GM23338 (cell line): ENCODE data around the gene CUEDC1. TPM values are rescaled to one million over a fixed set of nuclear protein-coding genes. Genes with fewer than 3 reads are reported as not detected.

Experiments
- ATAC-seq: fragments of 200-7000 bp; cut with Tn5 transposase; 3 replicates; pipeline ENCODE4 v1.9.1; 2020
- DNase-seq: peaks from one replicate; pipeline ENCODE4 v3.0.0-alpha.2; 2015; ENCODE audit warnings: low spot score
- H2AFZ ChIP-seq: fragments of 200-600 bp; sonication (generic); 2 replicates; pipeline ENCODE4 v1.8.0; 2016; ENCODE audit warnings: antibody characterized with exemption, mild to moderate bottlenecking, moderate library complexity
- H3F3A ChIP-seq: fragments of 200-600 bp; sonication (generic); replicated peaks from 2 replicates; pipeline ENCODE4 v1.8.0; 2017; ENCODE audit warnings: antibody characterized with exemption, mixed run types, low read depth
- H3K27ac ChIP-seq: fragments of 200-600 bp; sonication (generic); 2 replicates; pipeline ENCODE4 v1.6.1; 2016; ENCODE audit warnings: low read depth
- H3K27me3 ChIP-seq: fragments of 200-600 bp; sonication (generic); 2 replicates; pipeline ENCODE4 v1.8.0; 2016; ENCODE audit warnings: mild to moderate bottlenecking, mixed run types, moderate library complexity; ENCODE audit not compliant: insufficient read depth
- H3K36me3 ChIP-seq: fragments of 200-600 bp; sonication (generic); 2 replicates; pipeline ENCODE4 v1.8.0; 2016; ENCODE audit warnings: mild to moderate bottlenecking; ENCODE audit not compliant: insufficient read depth
- H3K4me1 ChIP-seq: fragments of 200-600 bp; sonication (generic); 2 replicates; pipeline ENCODE4 v1.8.0; 2016; ENCODE audit warnings: mild to moderate bottlenecking, moderate library complexity; ENCODE audit not compliant: insufficient read depth
- H3K4me2 ChIP-seq: fragments of 200-600 bp; sonication (generic); 2 replicates; pipeline ENCODE4 v1.7.1; 2017; ENCODE audit warnings: mixed run types
- H3K4me3 ChIP-seq: fragments of 200-600 bp; sonication (generic); 2 replicates; pipeline ENCODE4 v1.6.1; 2016; ENCODE audit warnings: mixed run types
- H3K79me2 ChIP-seq: fragments of 200-600 bp; sonication (generic); replicated peaks from 2 replicates; pipeline ENCODE4 v1.8.0; 2017; ENCODE audit warnings: mild to moderate bottlenecking; ENCODE audit not compliant: insufficient read depth
- H3K9me2 ChIP-seq: fragments of 200-600 bp; sonication (generic); 2 replicates; pipeline ENCODE4 v1.8.0; 2017; ENCODE audit not compliant: insufficient read depth
- H4K20me1 ChIP-seq: fragments of 200-600 bp; sonication (generic); replicated peaks from 2 replicates; pipeline ENCODE4 v1.8.0; 2017; ENCODE audit warnings: mild to moderate bottlenecking; ENCODE audit not compliant: insufficient read depth
- H3K27ac Mint-ChIP-seq: 2 replicates; pipeline ENCODE4 v1.8.0; 2020; ENCODE audit warnings: inconsistent platforms, mild to moderate bottlenecking, moderate library complexity, mixed read lengths
- H3K27me3 Mint-ChIP-seq: 3 replicates; pipeline ENCODE4 v1.8.0; 2022; ENCODE audit warnings: low read depth, mild to moderate bottlenecking, moderate library complexity, mixed read lengths, inconsistent platforms; ENCODE audit not compliant: insufficient read depth, poor library complexity
- H3K36me3 Mint-ChIP-seq: 3 replicates; pipeline ENCODE4 v1.8.0; 2021; ENCODE audit warnings: low read depth, mild to moderate bottlenecking, inconsistent platforms, moderate library complexity, mixed read lengths
- H3K4me1 Mint-ChIP-seq: 3 replicates; pipeline ENCODE4 v1.8.0; 2020; ENCODE audit warnings: mild to moderate bottlenecking, inconsistent platforms, mixed read lengths
- H3K4me3 Mint-ChIP-seq: 3 replicates; pipeline ENCODE4 v1.8.0; 2021; ENCODE audit warnings: moderate library complexity, mild to moderate bottlenecking, inconsistent platforms, mixed read lengths
- H3K9me3 Mint-ChIP-seq: 3 replicates; pipeline ENCODE4 v1.8.0; 2020; ENCODE audit warnings: moderate library complexity, mild to moderate bottlenecking, inconsistent platforms, mixed read lengths
- EZH2 ChIP-seq: fragments of 200-600 bp; sonication (generic); IDR thresholded peaks from one replicate; pipeline ENCODE4 v1.8.0; 2017; ENCODE audit warnings: antibody characterized with exemption, mild to moderate bottlenecking, low read depth; ENCODE audit not compliant: unreplicated experiment
- POLR2AphosphoS5 ChIP-seq: IDR thresholded peaks from 2 replicates; pipeline ENCODE4 v1.6.1; 2016; ENCODE audit warnings: antibody characterized with exemption, low read depth
- polyA plus RNA-seq: library from polyadenylated mRNA; unstranded; fragments of >200 nt; fragmentation: Nextera tagmentation; extraction: Ambion mirVana; gene quantifications from 2 replicates; pipeline ENCODE4 v1.2.1, GENCODE V29; 2016
- total RNA-seq: library from RNA; depleted of rRNA; stranded (reverse); fragments of >200 nt; shearing (Covaris generic); gene quantifications from 2 replicates; pipeline ENCODE4 v1.2.3, GENCODE V29; 2014
- TF ChIP-seq, protein P1 (sequence below), 2 experiments: fragments of 200-600 bp in 1 of 2; sonication (generic) in 1 of 2; conservative IDR thresholded peaks; 2 replicates each; pipeline versions ENCODE4 v1.5.1 to v1.6.1; 2016 to 2017; ENCODE audit warnings: antibody characterized with exemption in 2 of 2, low read depth in 2 of 2, mild to moderate bottlenecking in 2 of 2, moderate library complexity in 1 of 2
- TF ChIP-seq, protein P2 (sequence below): IDR thresholded peaks from one replicate; pipeline ENCODE4 v1.6.1; 2018; ENCODE audit warnings: antibody characterized with exemption; ENCODE audit not compliant: unreplicated experiment

Gene CUEDC1
- total and polyA plus RNA-seq, 2 experiments from 2014 or later = 3.0 to 7.7 TPM

DNA sequence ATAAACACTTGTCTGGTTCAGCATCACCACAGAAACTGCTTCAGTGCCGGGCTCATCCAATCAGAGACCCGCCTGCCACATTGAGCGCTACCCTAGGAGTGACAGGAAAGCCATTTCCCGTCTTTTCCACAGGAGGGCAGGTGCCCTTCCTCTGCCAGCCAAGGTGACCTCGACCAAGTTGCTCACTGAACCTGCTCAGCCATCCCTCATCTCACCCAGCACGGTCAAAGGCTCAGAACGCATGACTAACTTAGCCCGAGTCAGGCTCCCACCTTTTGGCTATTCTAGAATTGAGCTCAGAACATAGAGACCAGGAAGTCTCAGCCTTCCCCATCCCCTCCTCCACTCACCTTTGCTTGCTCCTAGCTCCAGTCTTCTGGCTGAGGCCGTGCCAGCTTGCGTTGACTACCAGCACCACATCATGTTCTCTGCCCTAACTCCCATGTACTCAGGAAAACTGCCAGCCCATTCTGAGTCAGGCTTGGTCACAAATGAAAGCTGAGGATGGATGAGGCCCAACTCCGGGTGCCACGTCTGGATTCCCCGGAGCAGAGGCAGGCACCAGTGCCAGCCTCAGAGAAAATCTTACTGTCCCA is 121.0 kb downstream of the CUEDC1 start:
- H3K4me3 Mint-ChIP-seq = no peak overlapping the region; the same call in 2 of the 3 replicates
- H3K4me1 ChIP-seq = peaks cover 15% of the 10 kb centered on the region

DNA sequence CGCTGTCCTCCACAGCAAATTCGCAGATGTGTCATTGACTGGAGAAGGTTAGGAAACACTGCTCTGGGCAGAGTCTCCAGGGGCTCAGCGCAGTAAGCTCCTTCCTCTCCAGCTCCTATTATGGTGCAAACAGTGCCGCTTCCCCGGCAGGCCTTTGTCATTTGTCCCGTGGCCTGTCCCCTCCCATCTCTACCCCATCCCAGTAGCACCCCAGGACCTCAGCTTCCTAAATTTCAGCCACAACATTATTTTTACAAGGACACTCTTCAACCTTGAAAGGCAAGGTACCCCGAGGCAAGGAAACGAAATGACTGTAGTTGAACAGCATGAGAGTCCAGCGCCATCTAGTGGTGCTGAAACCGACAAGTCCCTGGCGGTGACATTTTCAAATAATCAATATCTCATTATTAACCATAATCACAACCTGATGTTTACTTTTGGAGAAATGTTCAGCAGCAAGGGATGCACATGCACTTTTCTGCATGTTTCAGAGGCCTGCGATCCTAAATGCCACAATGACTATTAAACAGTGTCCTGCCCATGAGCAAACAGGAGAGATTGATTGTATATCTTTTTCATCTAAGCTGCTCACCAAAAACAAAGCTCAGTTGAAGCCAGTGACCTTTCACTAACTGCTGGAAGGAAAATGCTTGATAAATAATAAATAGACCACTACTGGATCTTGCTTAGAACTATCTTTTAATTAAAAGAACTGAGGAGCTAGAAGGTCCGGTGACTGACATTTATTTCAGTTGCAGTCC is 121.9 kb downstream of the CUEDC1 start:
- Histone ChIP-seq H3K9me2 (no peaks in the 10 kb centered on the region), H3K36me3 (no peaks in the 10 kb centered on the region), H3K4me2 (peak overlapping the region; percentile 72), H2AFZ (peak overlapping the region; percentile 72), H3F3A (no peaks in the 10 kb centered on the region), H4K20me1 (no peaks in the 10 kb centered on the region), H3K4me1 (peaks cover 15% of the 10 kb centered on the region), H3K79me2 (no peaks in the 10 kb centered on the region), H3K4me3 (peak overlapping the region; percentile 47), H3K27me3 (no peaks in the 10 kb centered on the region), H3K27ac (0 out of 2 replicates have a peak overlapping the region, but pooled peaks have one; percentile 23)
- Mint-ChIP-seq H3K9me3 (no peaks in the 10 kb centered on the region), H3K4me3 (no peak overlapping the region), H3K36me3 (peaks cover under 1% of the 10 kb centered on the region; the same call in 2 of the 3 replicates), H3K27me3 (peaks cover 8% of the 10 kb centered on the region), H3K27ac (no peak overlapping the region), H3K4me1 (peaks cover 10% of the 10 kb centered on the region; the same call in 2 of the 3 replicates)
- TF ChIP-seq, protein P1, sequence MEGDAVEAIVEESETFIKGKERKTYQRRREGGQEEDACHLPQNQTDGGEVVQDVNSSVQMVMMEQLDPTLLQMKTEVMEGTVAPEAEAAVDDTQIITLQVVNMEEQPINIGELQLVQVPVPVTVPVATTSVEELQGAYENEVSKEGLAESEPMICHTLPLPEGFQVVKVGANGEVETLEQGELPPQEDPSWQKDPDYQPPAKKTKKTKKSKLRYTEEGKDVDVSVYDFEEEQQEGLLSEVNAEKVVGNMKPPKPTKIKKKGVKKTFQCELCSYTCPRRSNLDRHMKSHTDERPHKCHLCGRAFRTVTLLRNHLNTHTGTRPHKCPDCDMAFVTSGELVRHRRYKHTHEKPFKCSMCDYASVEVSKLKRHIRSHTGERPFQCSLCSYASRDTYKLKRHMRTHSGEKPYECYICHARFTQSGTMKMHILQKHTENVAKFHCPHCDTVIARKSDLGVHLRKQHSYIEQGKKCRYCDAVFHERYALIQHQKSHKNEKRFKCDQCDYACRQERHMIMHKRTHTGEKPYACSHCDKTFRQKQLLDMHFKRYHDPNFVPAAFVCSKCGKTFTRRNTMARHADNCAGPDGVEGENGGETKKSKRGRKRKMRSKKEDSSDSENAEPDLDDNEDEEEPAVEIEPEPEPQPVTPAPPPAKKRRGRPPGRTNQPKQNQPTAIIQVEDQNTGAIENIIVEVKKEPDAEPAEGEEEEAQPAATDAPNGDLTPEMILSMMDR (conservative IDR thresholded peaks at IDR 0.05; ENCODE audit: low read depth in 2 of 2) = peak; percentile 97 to 100
- TF ChIP-seq POLR2AphosphoS5 (no peak), EZH2 (no peak)
- DNase-seq (peak; percentile 92), ATAC-seq (peak; percentile 90)

More for the DNA sequence above, 121.0 kb downstream of the CUEDC1 start:
- TF ChIP-seq, protein P1 (conservative IDR thresholded peaks at IDR 0.05; ENCODE audit: low read depth in 2 of 2) = peak; percentile 16 to 55; a peak in 2 of 4 replicates
- TF ChIP-seq, protein P2, sequence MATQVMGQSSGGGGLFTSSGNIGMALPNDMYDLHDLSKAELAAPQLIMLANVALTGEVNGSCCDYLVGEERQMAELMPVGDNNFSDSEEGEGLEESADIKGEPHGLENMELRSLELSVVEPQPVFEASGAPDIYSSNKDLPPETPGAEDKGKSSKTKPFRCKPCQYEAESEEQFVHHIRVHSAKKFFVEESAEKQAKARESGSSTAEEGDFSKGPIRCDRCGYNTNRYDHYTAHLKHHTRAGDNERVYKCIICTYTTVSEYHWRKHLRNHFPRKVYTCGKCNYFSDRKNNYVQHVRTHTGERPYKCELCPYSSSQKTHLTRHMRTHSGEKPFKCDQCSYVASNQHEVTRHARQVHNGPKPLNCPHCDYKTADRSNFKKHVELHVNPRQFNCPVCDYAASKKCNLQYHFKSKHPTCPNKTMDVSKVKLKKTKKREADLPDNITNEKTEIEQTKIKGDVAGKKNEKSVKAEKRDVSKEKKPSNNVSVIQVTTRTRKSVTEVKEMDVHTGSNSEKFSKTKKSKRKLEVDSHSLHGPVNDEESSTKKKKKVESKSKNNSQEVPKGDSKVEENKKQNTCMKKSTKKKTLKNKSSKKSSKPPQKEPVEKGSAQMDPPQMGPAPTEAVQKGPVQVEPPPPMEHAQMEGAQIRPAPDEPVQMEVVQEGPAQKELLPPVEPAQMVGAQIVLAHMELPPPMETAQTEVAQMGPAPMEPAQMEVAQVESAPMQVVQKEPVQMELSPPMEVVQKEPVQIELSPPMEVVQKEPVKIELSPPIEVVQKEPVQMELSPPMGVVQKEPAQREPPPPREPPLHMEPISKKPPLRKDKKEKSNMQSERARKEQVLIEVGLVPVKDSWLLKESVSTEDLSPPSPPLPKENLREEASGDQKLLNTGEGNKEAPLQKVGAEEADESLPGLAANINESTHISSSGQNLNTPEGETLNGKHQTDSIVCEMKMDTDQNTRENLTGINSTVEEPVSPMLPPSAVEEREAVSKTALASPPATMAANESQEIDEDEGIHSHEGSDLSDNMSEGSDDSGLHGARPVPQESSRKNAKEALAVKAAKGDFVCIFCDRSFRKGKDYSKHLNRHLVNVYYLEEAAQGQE = no peak
- no peak overlapping the region for H2AFZ ChIP-seq
- H4K20me1 ChIP-seq = no peaks in the 10 kb centered on the region
- H3K9me3 Mint-ChIP-seq = no peaks in the 10 kb centered on the region
- ATAC-seq = peak; percentile 80
- peaks cover 6% of the 10 kb centered on the region for H3K27me3 Mint-ChIP-seq
- H3K36me3 Mint-ChIP-seq = peaks cover 8% of the 10 kb centered on the region
- H3K27ac ChIP-seq = no peak overlapping the region
- DNase-seq = peak; percentile 78
- no peaks in the 10 kb centered on the region for H3K27me3 ChIP-seq
- no peak overlapping the region for H3K27ac Mint-ChIP-seq
- H3F3A ChIP-seq = no peaks in the 10 kb centered on the region
- H3K9me2 ChIP-seq = no peaks in the 10 kb centered on the region
- no peak overlapping the region for H3K4me2 ChIP-seq
- H3K4me1 Mint-ChIP-seq = peaks cover 10% of the 10 kb centered on the region; the same call in 2 of the 3 replicates
- H3K79me2 ChIP-seq = no peaks in the 10 kb centered on the region
- H3K36me3 ChIP-seq = peaks cover 6% of the 10 kb centered on the region; the same call in 1 of the 2 replicates
- no peak overlapping the region for H3K4me3 ChIP-seq
